GM18868 (cell line): ENCODE data around the gene FLOT1.
"Not testable (repeated sequence)": the region's sequence is repeated elsewhere in the genome, so short reads cannot be mapped to it uniquely, and the experiment has no call there.

ENCODE experiments used
- ATAC-seq: cut with Tn5 transposase; IDR thresholded peaks from one replicate; pipeline ENCODE4 v1.9.1; 2021; ENCODE audit warnings: mild to moderate bottlenecking, moderate library complexity; ENCODE audit not compliant: unreplicated experiment

FLOT1 gene

GRCh38 chr6:30767158-30767943, 24.9 kb upstream of the FLOT1 start:
- ATAC-seq: peak; percentile 70

GRCh38 chr6:30766461-30767157, 24.1 kb upstream of the FLOT1 start:
- no peak for ATAC-seq

- not testable (repeated sequence) for ATAC-seq
These were observed 23.0 kb upstream of the FLOT1 start for GRCh38 chr6:30765495-30765894.

- ATAC-seq: not testable (repeated sequence)
These were observed 22.1 kb upstream of the FLOT1 start for GRCh38 chr6:30764490-30765043.

GRCh38 chr6:30763618-30764489, 21.4 kb upstream of the FLOT1 start:
- no peak for ATAC-seq

- ATAC-seq: no peak
These were observed 20.7 kb upstream of the FLOT1 start for GRCh38 chr6:30763155-30763617.

GRCh38 chr6:30761791-30762429, 19.4 kb upstream of the FLOT1 start:
- no peak for ATAC-seq

GRCh38 chr6:30760549-30760948, 18.1 kb upstream of the FLOT1 start:
- no peak for ATAC-seq

GRCh38 chr6:30759575-30760239, 17.2 kb upstream of the FLOT1 start:
- no peak for ATAC-seq

- ATAC-seq: no peak
These were observed 14.9 kb upstream of the FLOT1 start for GRCh38 chr6:30757261-30757904.

- ATAC-seq: not testable (repeated sequence)
These were observed 14.0 kb upstream of the FLOT1 start for GRCh38 chr6:30756405-30757003.

GRCh38 chr6:30754631-30755030, 12.1 kb upstream of the FLOT1 start:
- no peak for ATAC-seq

GRCh38 chr6:30752157-30752927, 9.9 kb upstream of the FLOT1 start:
- ATAC-seq: no peak

GRCh38 chr6:30750379-30750668, 7.8 kb upstream of the FLOT1 start:
- ATAC-seq: no peak

GRCh38 chr6:30749554-30750378, 7.3 kb upstream of the FLOT1 start:
- ATAC-seq: no peak

- ATAC-seq: no peak
These were observed 6.5 kb upstream of the FLOT1 start for GRCh38 chr6:30748851-30749540.
